GM19043 (cell line): ENCODE measurements around the gene DDRGK1.
"Not testable (repeated sequence)": the region's sequence is repeated elsewhere in the genome, so short reads cannot be mapped to it uniquely, and the experiment has no call there.

Experiments
- ATAC-seq: cut with Tn5 transposase; IDR thresholded peaks from one replicate; pipeline ENCODE4 v1.9.1; 2021; ENCODE audit warnings: low read depth; ENCODE audit not compliant: unreplicated experiment

Gene DDRGK1

DNA sequence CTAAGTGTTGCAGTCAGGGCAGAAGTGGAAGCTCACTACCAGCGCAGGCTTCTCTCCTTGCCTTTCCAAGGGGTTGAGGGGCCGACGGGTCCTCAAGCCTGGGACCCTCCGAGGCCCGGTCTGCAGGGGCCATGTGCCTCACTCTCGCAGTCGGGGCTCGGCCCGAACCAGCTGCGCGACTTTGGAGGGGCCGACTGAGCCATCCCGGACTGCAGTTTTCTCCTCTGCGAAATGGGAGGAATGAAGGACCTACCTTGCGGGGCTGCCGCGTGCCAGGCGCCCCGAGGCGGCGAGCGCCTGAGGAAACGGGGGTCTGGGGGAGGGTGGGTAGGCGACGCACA, 36.8 kb downstream of the DDRGK1 start:
- no peak for ATAC-seq

DNA sequence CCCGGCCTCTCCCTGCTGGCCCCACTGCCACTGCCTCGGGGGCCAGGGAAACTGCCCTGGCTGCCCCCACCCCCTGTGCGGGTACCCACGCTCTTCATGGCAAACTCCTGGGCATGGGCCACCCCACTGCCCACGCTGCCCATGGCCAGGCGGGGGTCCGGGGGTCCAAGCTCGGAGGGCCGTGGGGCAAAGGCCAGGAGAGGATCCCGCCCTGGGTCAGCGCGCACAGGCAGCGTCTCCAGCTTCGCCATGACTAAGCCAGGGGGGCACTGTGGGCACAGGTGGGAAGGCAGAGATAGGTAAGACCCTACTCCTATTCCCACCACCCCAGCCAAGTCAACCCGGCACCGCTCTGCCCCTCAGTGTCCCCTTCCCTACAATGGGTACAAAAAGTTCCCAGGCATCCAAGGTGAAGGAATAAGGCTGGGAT, 37.6 kb downstream of the DDRGK1 start:
- no peak for ATAC-seq

DNA sequence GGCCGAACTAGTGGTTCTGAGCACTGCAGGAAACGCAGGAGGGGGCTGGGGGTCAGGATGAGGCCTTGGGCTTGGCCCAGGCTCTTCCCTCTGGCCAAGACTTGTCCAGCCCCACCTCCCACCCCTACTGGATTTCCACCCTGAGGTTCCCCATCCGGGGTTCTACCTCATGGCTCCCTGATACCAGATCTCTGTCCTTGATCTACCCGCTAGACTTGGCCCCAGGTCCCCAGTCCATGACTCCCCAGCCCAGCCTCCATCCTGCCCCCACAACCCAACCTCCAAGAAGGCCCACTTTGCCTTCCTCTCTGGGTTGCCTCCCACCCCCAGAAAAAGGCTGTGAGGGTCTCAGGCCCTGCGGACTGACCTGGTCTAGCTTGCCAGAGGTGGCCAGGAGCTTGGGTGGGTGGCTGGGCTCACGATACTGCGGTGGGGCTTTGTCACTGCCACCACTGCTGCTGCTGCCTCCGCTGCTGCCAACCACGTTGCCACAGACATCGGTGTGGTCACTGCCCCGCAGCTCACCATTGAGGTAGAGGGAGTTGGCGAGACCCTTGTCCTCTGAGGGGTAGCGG, 38.1 kb downstream of the DDRGK1 start:
- ATAC-seq, result no peak

DNA sequence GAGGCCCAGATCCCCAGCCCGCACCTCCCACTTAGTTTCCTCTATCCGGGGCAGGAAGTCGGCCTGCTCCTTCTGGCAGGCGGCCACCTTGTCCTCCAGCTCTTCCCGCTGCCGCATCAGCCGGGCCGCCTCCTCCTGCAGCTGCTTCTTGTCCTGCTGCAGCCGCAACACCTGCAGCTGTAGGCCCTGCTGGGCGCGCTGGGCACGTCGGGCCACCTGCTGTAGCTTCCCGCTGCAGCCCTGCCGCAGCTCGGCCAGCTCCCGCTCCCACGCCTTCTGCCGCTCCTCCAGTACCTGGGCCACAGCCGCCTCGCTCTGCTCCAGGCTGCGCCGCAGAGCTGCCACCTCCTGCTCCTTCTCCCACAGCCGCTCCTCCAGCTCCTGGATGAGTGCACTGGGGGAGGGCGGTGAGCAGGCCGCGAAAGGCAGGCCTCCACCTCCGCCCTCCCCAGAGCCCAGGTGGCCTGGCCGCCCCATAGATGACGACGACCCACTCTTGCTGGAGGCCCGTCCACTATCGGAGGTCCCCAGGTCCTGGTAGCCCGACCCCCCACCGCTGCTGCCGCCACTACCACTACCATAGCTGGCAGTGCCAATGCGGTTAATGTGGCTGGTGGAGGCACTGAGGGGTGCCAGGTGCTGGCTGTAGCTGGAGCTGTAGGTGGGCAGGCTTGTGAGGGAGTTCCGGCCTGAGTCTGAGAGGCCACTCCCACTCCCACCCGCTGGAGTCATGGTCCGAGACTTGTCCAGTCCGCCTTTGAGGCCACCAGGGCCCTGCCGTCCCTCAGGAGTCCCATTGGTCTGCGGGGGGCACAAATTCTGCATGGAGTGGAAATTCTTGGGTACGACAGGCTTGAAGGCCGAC, 38.8 kb downstream of the DDRGK1 start:
- ATAC-seq, result no peak

DNA sequence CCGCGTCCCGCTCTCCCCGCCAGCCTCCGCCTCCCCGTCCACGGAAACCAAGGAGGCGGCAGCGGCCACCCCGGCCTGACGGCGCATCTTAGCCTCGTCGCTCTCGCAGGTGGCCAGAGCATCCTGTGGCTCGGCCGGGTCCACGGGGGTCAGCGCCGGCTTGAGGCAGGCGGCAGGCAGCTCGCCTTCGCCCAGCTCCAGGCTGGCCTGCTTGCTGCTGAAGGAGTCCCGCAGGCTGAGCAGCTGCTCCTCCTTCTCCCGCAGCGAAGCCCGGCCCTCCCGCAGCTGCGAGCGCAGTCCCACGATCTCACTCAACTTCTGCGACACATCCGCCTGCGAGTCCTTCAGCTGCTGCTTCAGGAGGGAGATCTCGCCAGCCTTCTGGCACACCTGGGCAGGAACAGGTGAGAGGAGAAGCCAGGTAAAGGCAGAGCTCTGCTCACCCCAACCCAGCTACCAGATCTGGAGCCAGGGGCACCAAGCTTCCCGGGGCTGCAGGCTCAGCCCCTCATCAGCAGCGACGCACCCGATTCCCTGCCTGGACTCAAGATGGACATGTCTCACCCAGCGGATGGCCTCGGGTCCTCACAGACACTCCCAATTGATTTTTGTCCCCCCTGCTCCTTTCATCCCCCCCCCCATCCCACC, 39.6 kb downstream of the DDRGK1 start:
- no peak for ATAC-seq

DNA sequence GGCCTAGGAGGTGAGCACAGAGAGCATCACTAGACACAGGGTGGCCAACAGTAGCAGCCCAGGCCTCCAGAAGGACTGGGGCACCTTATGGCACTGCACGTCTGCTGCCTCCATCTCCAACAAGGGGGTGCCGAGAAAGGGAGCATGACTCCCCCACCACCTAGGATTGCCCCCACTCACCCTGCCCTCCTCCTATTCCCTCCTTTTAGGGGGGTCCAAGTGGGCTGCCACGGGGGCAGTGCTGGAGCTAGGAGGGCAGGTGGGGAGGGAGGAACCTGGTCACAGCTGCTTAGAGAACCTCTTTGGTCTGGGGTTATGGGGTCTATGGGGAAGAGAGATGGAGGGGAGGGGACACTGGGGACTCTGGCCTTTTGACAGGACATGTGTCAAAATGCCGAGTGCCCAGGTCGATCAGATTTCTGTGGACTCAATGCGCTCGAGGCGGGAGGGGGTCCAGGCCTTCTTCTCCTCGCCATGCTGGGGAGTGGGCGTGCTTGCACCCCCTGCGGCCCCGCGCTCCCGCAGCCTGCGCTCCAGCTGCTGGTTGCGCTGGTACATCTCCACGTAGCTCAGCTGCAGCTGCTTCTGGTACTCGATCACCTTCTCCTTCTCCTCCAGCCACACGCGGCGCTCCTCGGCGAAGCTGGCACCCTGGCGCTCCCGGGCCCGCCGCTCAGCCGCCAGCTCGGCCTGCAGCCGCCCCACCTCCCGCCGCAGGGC, 40.3 kb downstream of the DDRGK1 start:
- ATAC-seq, result no peak

DNA sequence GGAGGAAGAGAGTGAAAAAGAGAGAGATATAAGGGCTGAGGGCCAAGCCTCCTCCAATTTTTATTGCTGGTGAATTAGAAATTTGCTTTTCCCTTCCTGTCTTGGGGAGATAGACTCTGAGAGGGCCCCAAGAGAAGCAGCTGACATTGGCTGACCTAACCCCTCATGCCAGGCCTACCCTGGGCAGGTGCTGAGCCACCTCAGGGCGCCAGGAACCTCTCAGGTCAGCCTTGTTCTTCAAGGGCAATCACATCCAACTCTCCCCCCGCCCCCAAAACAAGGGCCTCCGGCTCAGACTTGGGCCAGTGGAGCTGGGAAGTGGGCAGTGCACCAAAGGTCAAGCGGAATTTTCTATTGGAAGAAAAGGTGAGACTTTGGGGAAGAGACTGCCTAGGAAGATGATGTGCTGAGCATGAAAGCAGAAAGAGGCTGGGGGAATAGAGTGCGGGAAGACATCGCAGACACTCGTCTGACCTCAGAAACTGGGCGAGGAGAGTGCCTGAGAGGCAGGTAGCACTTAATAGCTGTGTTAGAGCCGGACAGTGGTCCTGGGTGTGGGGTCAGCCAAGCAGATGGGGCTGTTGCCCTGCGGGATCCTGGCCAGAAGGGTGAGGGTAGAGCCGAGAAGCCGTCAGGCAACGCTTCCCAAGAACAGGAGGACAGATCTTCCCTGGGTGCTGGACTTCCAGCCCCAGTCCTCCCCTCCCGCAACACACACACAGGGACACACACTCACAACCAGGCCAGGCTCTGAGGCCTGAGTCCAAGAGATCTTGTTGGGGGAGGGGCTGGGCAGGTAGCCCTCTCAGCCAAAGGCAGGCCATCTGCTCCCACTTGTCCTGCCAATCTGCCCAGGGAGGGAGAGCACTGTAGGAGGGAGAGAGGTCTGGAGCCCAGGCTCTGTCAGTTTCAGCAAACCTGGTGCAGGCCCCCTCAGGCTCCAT, 41.1 kb downstream of the DDRGK1 start:
- ATAC-seq, result no peak

DNA sequence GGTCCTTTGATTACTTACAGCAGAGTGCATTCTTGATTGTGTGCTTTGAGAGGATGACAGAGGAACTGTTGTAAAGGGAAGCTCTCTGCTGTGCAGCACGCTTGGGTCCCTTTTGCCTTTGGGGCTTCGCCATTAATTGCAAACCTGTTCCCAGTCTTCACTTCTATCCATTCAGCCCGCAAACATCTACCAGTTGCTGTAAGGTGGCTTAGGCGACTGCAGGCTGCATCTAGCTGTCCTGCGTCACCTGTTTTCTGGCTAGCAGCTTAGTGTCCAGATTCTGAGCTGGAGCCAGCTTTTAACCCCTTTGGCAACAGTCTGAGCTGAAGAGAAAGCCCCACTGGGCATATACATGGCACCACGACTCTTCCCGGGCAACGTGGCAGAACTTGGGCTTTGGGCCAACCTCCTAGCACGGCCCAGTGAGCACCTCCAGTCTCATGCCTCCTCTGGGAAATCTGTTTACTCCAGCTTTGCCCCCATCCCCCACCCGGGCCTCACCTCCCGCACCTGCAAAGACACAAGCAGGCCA, 42.3 kb downstream of the DDRGK1 start:
- no peak for ATAC-seq

DNA sequence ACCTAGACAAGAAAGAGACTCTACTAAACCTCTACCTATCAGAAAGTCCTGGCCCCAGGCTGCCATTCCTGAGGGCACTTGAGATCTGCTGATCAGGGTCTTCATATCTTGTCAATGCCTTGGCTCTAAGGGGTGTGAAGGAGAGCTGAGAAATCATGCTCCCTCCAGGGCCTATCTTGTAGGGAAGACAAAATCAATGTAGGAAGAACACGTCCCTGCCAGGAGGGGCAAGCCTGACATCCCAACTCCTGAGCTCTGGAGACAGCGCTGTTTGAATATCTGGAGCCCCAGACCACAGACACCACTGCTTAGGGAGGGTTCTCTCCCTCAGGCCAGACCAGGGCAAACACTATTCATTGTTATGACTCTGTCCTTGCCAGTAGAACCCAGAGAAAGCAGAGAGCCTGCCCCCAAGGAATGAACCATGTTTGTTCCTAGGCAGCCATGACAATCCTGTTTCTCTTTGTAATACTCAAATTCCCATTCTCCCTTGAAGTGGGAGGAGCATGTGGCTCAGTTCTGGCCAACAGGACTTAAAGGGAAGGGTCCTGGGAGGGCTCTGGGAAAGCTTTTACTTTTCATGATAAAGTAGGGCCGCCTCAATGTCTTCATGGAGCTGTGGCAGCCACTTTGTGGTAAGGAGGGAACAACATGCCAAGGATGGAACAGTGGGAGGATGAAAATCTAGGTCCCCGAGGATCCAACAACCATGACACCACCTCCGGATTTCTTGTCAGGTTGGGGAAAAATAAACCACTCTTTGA, 43.0 kb downstream of the DDRGK1 start:
- ATAC-seq, result no peak

DNA sequence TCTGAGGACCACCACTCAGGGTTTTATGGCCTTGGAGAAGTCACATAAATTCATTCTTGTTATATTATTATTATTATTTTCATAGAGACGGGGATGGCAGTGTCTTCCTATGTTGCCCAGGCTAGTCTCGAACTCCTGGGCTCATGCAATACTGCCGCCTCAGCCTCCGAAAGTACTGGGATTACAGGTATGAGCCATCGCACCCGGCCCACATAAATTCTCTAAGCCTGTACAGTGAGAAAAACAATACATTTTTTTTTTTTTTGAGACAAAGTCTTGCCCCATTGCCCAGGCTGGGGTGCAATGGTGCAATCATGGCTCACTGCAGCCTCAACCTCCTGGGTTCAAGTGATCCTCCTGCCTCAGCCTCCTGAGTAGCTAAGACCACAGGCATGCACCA, 44.1 kb downstream of the DDRGK1 start:
- ATAC-seq, result no peak

DNA sequence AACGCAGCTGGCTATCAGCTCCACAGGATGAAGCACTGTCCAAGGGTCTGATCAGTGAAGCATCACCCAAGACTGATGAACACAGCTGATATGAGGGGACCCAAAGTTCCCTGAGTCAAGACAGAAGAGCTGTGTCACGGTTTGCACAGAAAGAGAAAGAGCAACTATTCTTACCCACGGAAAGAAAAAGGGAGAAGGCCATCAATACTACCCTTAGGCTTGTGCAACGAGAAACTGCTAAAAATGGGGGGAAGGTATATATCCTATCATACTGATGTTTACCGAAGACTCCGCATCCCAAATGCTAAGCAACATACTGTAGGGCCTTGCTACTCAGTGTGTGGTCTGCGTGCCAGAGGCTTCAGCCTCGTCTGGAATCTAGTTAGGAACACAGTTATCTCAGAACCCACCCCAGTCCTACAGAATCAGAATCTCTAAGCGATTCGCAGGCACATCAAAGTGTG, 45.5 kb downstream of the DDRGK1 start:
- no peak for ATAC-seq

DNA sequence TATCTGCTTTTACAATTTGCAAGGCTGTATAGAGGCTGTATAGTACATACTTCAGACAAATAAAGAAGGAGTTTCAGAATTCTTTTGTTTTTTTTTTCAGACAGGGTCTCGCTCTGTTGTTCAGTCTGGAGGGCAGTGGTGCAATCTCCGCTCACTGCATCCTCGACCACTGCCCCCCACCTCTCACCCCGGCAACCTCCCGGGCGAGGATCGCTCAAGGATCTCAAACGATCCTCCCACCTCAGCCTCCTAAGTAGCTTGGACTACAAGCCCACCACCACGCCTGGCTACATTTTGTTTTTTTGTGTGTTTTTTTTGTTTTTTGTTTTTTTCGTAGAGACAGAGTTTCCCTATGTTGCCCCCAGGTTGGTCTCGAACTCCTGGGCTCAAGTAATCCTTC, 46.7 kb downstream of the DDRGK1 start:
- ATAC-seq, result no peak

DNA sequence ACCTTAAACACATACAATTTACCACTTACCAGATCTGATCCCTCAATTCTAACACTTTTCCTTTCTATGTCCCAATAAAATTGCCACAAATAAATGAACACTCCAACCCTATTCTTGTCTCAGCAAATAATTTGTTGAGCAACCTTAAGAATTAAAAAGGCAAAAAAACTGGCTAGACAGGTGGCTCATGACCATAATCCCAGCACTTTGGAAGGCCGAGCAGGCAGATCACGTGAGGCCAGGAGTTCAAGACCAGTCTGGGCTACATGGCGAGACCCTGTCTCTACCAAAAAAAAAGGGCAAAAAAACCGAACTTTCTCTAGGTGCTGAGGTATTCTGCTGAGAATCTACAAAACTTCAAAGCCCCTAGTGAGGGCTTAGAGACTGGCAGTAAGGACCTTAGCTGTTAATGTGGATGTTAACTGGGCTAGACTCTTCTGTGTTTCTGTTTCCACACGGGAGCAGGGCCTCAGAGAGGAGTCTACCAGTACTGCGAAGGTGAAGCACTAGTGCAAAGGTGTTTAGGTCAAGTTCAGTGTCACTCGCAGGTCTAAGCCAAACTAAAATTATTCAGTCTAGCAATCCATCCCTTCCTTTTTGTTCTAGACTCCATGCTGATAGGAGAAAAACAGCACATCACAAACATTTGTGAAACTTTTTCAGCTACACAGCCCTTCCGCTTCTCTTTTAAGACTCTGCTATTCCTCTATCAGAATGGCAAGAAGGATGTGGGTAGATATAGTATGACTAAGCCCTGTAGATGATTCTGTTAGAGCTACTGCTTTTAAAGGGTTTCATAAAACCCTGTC, 47.5 kb downstream of the DDRGK1 start:
- peak; percentile 82 for ATAC-seq

DNA sequence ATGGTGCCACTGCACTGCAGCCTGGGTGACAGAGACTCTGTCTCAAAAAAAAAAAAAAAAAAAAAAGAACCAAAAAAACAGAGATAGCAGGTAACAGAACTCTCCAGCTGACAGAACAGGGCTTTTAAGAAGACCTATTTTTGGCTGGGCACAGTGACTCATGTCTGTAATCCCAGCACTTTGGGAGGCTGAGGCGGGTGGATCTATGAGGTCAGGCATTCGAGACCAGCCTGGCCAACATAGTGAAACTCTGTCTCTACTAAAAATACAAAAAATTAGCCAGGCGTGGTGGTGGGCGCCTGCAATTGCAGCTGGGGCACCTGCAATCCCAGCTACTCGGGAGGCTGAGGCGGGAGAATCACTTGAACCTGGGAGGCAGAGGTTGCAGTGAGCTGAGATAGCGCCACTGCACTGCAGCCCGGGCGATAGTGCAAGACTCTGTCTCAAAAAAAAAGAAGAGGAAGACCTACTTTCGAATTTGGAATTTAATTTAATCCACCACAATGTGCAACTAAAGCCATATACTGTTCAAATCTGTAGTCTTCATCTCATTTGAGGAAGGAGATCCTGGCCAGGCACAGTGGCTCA, 52.3 kb downstream of the DDRGK1 start:
- not testable (repeated sequence) for ATAC-seq

DNA sequence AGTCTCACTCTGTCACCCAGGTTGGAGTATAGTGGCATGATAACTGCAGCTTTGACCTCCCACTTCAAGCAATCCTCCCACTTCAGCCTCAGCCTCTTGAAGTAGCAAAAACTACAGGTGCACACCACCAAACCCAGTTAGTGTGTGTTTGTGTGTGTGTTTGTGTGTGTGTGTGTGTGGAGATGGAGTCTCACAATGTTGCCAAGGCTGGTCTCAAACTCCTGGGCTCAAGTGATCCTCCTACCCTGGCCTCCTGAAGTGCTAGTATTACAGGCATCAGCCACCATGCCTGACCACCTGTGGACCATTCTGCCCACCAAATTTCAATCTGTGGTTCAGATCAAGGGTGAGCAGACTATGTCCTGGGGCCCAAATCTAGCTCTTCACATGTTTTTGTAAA, 53.6 kb downstream of the DDRGK1 start:
- no peak for ATAC-seq

DNA sequence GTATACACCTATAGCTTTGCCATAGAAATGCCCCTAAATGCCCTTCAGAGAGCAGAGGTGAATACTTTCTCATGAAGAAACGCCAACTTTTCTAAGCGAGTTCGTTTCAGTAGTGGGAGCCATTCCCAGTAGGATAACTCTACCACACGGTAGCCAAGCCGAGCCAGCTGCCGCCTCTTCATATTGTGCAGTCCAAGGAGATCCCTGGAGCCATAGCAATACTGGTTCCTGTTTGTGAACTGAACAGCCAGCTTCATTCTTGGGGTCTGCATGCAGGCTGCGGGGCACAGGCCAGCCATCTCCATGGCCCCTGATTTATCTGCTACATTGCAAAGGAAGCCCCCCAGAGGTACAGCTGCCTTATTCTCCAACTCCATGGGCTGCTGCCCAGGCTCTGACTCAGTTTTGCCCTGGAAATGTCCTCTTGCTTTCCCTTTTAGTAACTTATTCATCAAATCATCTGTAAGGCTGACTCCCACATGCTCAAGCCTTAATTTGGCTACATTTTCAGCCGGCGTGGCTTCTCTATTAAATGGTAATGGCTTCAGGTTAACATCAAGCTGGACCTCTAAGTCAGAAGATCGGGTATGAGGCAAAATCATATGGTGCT, 57.6 kb downstream of the DDRGK1 start:
- no peak for ATAC-seq

DNA sequence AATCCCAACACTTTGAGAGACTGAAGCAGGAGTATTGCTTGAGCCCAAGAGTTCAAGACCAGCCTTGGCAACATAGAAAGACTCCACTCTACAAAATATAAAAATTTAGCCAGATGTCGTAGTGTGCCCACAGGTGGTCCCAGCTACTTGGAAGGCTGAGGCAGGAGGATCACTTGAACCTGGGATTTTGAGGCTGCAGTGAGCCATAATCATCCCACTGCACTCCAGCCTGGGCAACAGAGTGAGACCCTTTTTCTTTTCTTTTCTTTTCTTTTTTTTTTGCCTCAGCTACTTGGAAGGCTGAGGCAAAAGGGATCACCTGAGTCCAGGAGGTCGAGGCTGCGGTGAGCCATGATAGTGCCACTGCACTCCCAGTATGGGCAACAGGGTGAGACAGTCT, 62.7 kb downstream of the DDRGK1 start:
- ATAC-seq, result no peak
